Ovary (tissue), 3 donors: ENCODE data around the gene UBE2L3.

ENCODE experiments used
- CTCF ChIP-seq, 3 donors: fragments of 450-650 bp in 2 of 3; fragments of 200-600 bp in 1 of 3; IDR thresholded peaks; one replicate each; pipeline versions ENCODE4 v1.5.1 to v1.8.0; 2016 to 2022; ENCODE audit warnings: antibody characterized with exemption in 3 of 3, mild to moderate bottlenecking in 1 of 3
- EP300 ChIP-seq: sonication (generic); formaldehyde crosslinking; IDR thresholded peaks from one replicate; pipeline ENCODE4 v1.6.1; 2017; ENCODE audit warnings: antibody characterized with exemption
- POLR2A ChIP-seq: fragments of 450-650 bp; IDR thresholded peaks from one replicate; pipeline ENCODE4 v1.6.1; 2017; ENCODE audit warnings: antibody characterized with exemption, mild to moderate bottlenecking, moderate library complexity
- donor health status: DM: no; HTN: no; CAD: no.

- TF ChIP-seq CTCF (IDR thresholded peaks at IDR 0.05) (no peak), POLR2A (no peak), EP300 (no peak)
Measured at GRCh38 chr22:21573293-21573734, 5.8 kb downstream of the UBE2L3 start.
